Liver (tissue), 9 donors: ENCODE results near the gene ASIC1. TPM values are rescaled to one million over a fixed set of nuclear protein-coding genes. Genes with fewer than 3 reads are reported as not detected.

Source experiments
- DNase-seq: peaks from one replicate; pipeline ENCODE4 v3.0.0-alpha.2; 2017; ENCODE audit warnings: low spot score
- H3K27ac ChIP-seq, 2 donors: one replicate each; pipeline ENCODE4 v1.7.0; 2013; ENCODE audit warnings: inconsistent platforms in 2 of 2, low read length in 2 of 2, control low read depth in 1 of 2, low read depth in 1 of 2, mild to moderate bottlenecking in 1 of 2
- H3K27me3 ChIP-seq, 4 donors: one replicate each; pipeline versions ENCODE4 v1.6.1 to v1.7.0; 2013; ENCODE audit warnings: low read length in 3 of 4, inconsistent platforms in 1 of 4, mild to moderate bottlenecking in 1 of 4, moderate library complexity in 1 of 4; ENCODE audit not compliant: control insufficient read depth in 4 of 4, insufficient read depth in 4 of 4
- H3K36me3 ChIP-seq, 4 donors: one replicate each; pipeline versions ENCODE4 v1.6.1 to v1.7.0; 2013; ENCODE audit warnings: low read length in 3 of 4, mild to moderate bottlenecking in 3 of 4, low read depth in 1 of 4, moderate library complexity in 1 of 4; ENCODE audit not compliant: control insufficient read depth in 4 of 4, insufficient read depth in 3 of 4
- H3K4me1 ChIP-seq, 4 donors: one replicate each; pipeline versions ENCODE4 v1.6.1 to v1.7.0; 2013; ENCODE audit warnings: low read length in 3 of 4, mild to moderate bottlenecking in 3 of 4, moderate library complexity in 1 of 4; ENCODE audit not compliant: control insufficient read depth in 4 of 4, insufficient read depth in 4 of 4
- H3K4me3 ChIP-seq, 3 donors: one replicate each; pipeline versions ENCODE4 v1.6.1 to v1.7.0; 2013; ENCODE audit warnings: low read length in 3 of 3, control low read depth in 1 of 3, low read depth in 1 of 3, mild to moderate bottlenecking in 1 of 3
- H3K9ac ChIP-seq, 2 donors: one replicate each; pipeline ENCODE4 v1.7.0; 2013; ENCODE audit warnings: low read length in 2 of 2, mild to moderate bottlenecking in 2 of 2, moderate library complexity in 2 of 2, control low read depth in 1 of 2, low read depth in 1 of 2
- H3K9me3 ChIP-seq, 4 donors: one replicate each; pipeline versions ENCODE4 v1.6.1 to v1.7.0; 2013; ENCODE audit warnings: low read length in 3 of 4; ENCODE audit not compliant: control insufficient read depth in 4 of 4
- EGR1 ChIP-seq, 2 donors: IDR thresholded peaks; 2 replicates each; pipeline ENCODE4 v1.6.1; 2016 to 2018; ENCODE audit warnings: antibody characterized with exemption in 2 of 2, low read depth in 2 of 2
- FOXA1 ChIP-seq: IDR thresholded peaks from 2 replicates; pipeline ENCODE4 v1.6.1; 2016; ENCODE audit warnings: antibody characterized with exemption
- FOXA2 ChIP-seq: IDR thresholded peaks from 2 replicates; pipeline ENCODE4 v1.6.1; 2016; ENCODE audit warnings: antibody characterized with exemption
- GABPA ChIP-seq, 2 donors: IDR thresholded peaks in 1 of 2; conservative IDR thresholded peaks in 1 of 2; 2 replicates each; pipeline ENCODE4 v1.6.1; 2016; ENCODE audit warnings: antibody characterized with exemption in 2 of 2, mild to moderate bottlenecking in 1 of 2, moderate library complexity in 1 of 2
- HNF4A ChIP-seq, 2 donors: conservative IDR thresholded peaks; 2 replicates each; pipeline ENCODE4 v1.6.1; 2016; ENCODE audit warnings: antibody characterized with exemption in 2 of 2, mild to moderate bottlenecking in 2 of 2
- HNF4G ChIP-seq: IDR thresholded peaks from 2 replicates; pipeline ENCODE4 v1.6.1; 2016; ENCODE audit warnings: antibody characterized with exemption
- JUND ChIP-seq, 2 donors: IDR thresholded peaks; 2 replicates each; pipeline ENCODE4 v1.6.1; 2016; ENCODE audit warnings: antibody characterized with exemption in 2 of 2
- NR2F2 ChIP-seq: IDR thresholded peaks from 2 replicates; pipeline ENCODE4 v1.6.1; 2016; ENCODE audit warnings: antibody characterized with exemption
- RAD21 ChIP-seq, 2 donors: IDR thresholded peaks; 2 replicates each; pipeline ENCODE4 v1.6.1; 2016; ENCODE audit warnings: antibody characterized with exemption in 2 of 2, mild to moderate bottlenecking in 2 of 2
- RXRA ChIP-seq, 2 donors: IDR thresholded peaks; 2 replicates each; pipeline ENCODE4 v1.6.1; 2017 to 2018; ENCODE audit warnings: antibody characterized with exemption in 2 of 2, mild to moderate bottlenecking in 1 of 2
- SP1 ChIP-seq: IDR thresholded peaks from 2 replicates; pipeline ENCODE4 v1.6.1; 2018; ENCODE audit warnings: antibody characterized with exemption, mild to moderate bottlenecking
- TAF1 ChIP-seq: conservative IDR thresholded peaks from 2 replicates; pipeline ENCODE4 v1.6.1; 2016; ENCODE audit warnings: antibody characterized with exemption, mild to moderate bottlenecking
- YY1 ChIP-seq: IDR thresholded peaks from 2 replicates; pipeline ENCODE4 v1.6.1; 2016; ENCODE audit warnings: antibody characterized with exemption, mild to moderate bottlenecking
- WGBS: extraction: QIAGEN DNeasy Blood & Tissue Kit; methylation state at CpG from one replicate; pipeline ENCODE4 v1.1.7; 2013; 5-methylcytosine and 5-hydroxymethylcytosine counted together
- polyA plus RNA-seq, 2 donors: library from polyadenylated mRNA; stranded (reverse) in 1 of 2; unstranded in 1 of 2; fragments of 200-250 nt in 1 of 2; fragments of >200 nt in 1 of 2; fragmentation: Nextera tagmentation in 1 of 2; extraction: Ambion mirVana in 1 of 2; gene quantifications; one replicate each; pipeline versions ENCODE4 v1.2.1 to v1.2.3, GENCODE V29; 2013 to 2015
- total RNA-seq, 2 donors: library from RNA; depleted of rRNA; stranded (reverse); fragments of >200 nt; gene quantifications; one replicate each; pipeline ENCODE4 v1.2.3, GENCODE V29; 2014
- TF ChIP-seq, protein P1 (sequence below): fragments of 150-350 bp; IDR thresholded peaks from 2 replicates; pipeline ENCODE4 v1.5.1; 2017; ENCODE audit warnings: improper control_type of control experiment, low read depth, low read length; ENCODE audit not compliant: missing input control
- TF ChIP-seq, protein P2 (sequence below): IDR thresholded peaks from 2 replicates; pipeline ENCODE4 v1.6.1; 2016; ENCODE audit warnings: antibody characterized with exemption
- TF ChIP-seq, protein P3 (sequence below): IDR thresholded peaks from 2 replicates; pipeline ENCODE4 v1.6.1; 2016; ENCODE audit warnings: antibody characterized with exemption, mild to moderate bottlenecking
- TF ChIP-seq, protein P4 (sequence below): IDR thresholded peaks from 2 replicates; pipeline ENCODE4 v1.6.1; 2016; ENCODE audit warnings: antibody characterized with exemption
- TF ChIP-seq, protein P5 (sequence below): IDR thresholded peaks from 2 replicates; pipeline ENCODE4 v1.6.1; 2016; ENCODE audit warnings: antibody characterized with exemption
- donor health status: healthy.
- donor health status: healthy.
- donor health status: healthy.
- donor health status: healthy.
- donor health status: healthy.

Gene ASIC1
- total and polyA plus RNA-seq, 4 donors = 0.05 to 0.08 (median 0.06) TPM; not detected in 1

DNA sequence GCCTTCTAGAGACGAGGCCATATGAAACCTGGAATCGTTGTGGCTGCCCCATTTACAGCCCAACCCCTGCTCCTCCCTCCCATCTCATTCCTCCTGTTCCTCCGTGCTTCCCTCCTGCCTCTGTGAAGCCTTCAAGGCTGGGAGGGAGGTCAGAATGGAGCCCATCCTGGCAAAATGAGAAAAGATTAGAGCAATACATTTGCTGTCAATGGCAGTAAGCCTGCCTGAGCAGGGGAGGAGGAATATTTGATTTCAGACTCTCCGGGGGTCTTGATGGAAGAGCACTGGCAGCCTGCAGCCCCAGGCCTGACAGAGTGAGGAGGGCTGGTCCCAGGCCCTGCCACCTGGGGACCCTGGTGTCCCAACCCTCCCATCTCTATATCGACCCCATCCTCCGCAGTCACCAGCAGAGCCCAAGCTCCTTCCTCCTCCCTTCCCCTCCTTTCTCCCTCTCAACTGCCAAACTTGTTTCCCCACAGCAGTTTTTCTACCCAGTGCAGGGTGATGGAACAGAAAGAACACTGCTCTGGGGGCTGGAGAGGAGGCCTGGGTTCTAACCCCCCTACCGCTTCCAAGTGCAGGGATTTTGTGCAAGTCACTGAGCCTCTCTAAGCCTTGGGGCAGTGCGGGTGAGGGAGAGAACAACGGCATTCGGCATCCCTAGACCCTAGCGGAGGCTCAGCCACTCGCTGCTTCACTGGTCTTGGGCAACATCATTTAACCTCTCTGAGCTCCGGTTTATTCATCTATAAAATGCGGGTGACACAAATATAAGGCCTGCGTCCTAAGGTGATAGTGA, 16.1 kb upstream of the ASIC1 start:
- no peak overlapping the region for H3K9ac ChIP-seq
- DNase-seq = no peak
- TF ChIP-seq RXRA (IDR thresholded peaks at IDR 0.05) = no peak
- TF ChIP-seq HNF4A (conservative IDR thresholded peaks at IDR 0.05) = no peak
- no peak for TF ChIP-seq FOXA1
- no peak for TF ChIP-seq YY1
- TF ChIP-seq TAF1 = no peak
- no peak for TF ChIP-seq FOXA2
- no peak for TF ChIP-seq NR2F2
- TF ChIP-seq, protein P1, sequence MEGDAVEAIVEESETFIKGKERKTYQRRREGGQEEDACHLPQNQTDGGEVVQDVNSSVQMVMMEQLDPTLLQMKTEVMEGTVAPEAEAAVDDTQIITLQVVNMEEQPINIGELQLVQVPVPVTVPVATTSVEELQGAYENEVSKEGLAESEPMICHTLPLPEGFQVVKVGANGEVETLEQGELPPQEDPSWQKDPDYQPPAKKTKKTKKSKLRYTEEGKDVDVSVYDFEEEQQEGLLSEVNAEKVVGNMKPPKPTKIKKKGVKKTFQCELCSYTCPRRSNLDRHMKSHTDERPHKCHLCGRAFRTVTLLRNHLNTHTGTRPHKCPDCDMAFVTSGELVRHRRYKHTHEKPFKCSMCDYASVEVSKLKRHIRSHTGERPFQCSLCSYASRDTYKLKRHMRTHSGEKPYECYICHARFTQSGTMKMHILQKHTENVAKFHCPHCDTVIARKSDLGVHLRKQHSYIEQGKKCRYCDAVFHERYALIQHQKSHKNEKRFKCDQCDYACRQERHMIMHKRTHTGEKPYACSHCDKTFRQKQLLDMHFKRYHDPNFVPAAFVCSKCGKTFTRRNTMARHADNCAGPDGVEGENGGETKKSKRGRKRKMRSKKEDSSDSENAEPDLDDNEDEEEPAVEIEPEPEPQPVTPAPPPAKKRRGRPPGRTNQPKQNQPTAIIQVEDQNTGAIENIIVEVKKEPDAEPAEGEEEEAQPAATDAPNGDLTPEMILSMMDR = no peak
- TF ChIP-seq HNF4G = no peak
- TF ChIP-seq, protein P2, sequence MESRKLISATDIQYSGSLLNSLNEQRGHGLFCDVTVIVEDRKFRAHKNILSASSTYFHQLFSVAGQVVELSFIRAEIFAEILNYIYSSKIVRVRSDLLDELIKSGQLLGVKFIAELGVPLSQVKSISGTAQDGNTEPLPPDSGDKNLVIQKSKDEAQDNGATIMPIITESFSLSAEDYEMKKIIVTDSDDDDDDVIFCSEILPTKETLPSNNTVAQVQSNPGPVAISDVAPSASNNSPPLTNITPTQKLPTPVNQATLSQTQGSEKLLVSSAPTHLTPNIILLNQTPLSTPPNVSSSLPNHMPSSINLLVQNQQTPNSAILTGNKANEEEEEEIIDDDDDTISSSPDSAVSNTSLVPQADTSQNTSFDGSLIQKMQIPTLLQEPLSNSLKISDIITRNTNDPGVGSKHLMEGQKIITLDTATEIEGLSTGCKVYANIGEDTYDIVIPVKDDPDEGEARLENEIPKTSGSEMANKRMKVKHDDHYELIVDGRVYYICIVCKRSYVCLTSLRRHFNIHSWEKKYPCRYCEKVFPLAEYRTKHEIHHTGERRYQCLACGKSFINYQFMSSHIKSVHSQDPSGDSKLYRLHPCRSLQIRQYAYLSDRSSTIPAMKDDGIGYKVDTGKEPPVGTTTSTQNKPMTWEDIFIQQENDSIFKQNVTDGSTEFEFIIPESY = no peak
- TF ChIP-seq JUND (IDR thresholded peaks at IDR 0.05) = no peak
- TF ChIP-seq SP1 = no peak
- TF ChIP-seq EGR1 (IDR thresholded peaks at IDR 0.05; ENCODE audit: low read depth in 2 of 2) = no peak
- no peaks in the 10 kb centered on the region for H3K9me3 ChIP-seq
- H3K27me3 ChIP-seq = no peaks in the 10 kb centered on the region
- H3K36me3 ChIP-seq = no peaks in the 10 kb centered on the region
- WGBS = 86% methylated on average over 15 of the region's 15 CpGs
- H3K4me1 ChIP-seq = no peaks in the 10 kb centered on the region
- H3K4me3 ChIP-seq = no peak overlapping the region
- no peak overlapping the region for H3K27ac ChIP-seq

DNA sequence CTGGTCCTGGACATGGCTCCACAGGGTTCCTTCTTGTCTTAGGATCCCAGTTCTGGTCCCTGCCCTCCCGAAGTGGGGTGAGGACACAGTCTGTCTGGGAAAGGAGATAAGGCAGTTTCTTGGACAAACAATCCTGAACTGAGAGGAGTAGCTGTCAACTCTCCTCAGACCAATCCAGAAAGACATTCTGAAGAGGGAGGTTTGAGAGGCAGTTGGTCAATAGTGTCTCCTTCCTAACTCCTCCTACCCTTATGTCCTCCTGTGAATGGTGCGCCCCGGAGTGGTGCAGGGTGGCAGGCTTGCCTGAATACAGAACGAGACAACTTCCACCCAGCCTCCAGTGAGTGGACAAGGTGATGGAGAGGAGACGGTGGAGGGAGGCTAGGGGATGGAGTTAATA, 15.4 kb upstream of the ASIC1 start:
- no peaks in the 10 kb centered on the region for H3K9me3 ChIP-seq
- 79% methylated on average over 5 of the region's 5 CpGs for WGBS
- no peaks in the 10 kb centered on the region for H3K4me1 ChIP-seq
- TF ChIP-seq, protein P3, sequence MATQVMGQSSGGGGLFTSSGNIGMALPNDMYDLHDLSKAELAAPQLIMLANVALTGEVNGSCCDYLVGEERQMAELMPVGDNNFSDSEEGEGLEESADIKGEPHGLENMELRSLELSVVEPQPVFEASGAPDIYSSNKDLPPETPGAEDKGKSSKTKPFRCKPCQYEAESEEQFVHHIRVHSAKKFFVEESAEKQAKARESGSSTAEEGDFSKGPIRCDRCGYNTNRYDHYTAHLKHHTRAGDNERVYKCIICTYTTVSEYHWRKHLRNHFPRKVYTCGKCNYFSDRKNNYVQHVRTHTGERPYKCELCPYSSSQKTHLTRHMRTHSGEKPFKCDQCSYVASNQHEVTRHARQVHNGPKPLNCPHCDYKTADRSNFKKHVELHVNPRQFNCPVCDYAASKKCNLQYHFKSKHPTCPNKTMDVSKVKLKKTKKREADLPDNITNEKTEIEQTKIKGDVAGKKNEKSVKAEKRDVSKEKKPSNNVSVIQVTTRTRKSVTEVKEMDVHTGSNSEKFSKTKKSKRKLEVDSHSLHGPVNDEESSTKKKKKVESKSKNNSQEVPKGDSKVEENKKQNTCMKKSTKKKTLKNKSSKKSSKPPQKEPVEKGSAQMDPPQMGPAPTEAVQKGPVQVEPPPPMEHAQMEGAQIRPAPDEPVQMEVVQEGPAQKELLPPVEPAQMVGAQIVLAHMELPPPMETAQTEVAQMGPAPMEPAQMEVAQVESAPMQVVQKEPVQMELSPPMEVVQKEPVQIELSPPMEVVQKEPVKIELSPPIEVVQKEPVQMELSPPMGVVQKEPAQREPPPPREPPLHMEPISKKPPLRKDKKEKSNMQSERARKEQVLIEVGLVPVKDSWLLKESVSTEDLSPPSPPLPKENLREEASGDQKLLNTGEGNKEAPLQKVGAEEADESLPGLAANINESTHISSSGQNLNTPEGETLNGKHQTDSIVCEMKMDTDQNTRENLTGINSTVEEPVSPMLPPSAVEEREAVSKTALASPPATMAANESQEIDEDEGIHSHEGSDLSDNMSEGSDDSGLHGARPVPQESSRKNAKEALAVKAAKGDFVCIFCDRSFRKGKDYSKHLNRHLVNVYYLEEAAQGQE = no peak
- TF ChIP-seq, protein P4, sequence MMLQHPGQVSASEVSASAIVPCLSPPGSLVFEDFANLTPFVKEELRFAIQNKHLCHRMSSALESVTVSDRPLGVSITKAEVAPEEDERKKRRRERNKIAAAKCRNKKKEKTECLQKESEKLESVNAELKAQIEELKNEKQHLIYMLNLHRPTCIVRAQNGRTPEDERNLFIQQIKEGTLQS = no peak
- TF ChIP-seq SP1 (no peak), HNF4A (conservative IDR thresholded peaks at IDR 0.05) (no peak), YY1 (no peak), FOXA1 (no peak), JUND (IDR thresholded peaks at IDR 0.05) (no peak), EGR1 (IDR thresholded peaks at IDR 0.05; ENCODE audit: low read depth in 2 of 2) (no peak), HNF4G (no peak), FOXA2 (no peak), GABPA (IDR thresholded peaks at IDR 0.05 in 1 of 2, conservative IDR thresholded peaks at IDR 0.05 in 1 of 2) (no peak), RAD21 (IDR thresholded peaks at IDR 0.05) (no peak), NR2F2 (no peak), TAF1 (no peak), RXRA (IDR thresholded peaks at IDR 0.05) (no peak)
- TF ChIP-seq, protein P2 = no peak
- TF ChIP-seq, protein P1 = no peak
- TF ChIP-seq, protein P5, sequence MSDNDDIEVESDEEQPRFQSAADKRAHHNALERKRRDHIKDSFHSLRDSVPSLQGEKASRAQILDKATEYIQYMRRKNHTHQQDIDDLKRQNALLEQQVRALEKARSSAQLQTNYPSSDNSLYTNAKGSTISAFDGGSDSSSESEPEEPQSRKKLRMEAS = no peak
- no peak overlapping the region for H3K27ac ChIP-seq
- H3K9ac ChIP-seq = no peak overlapping the region
- H3K27me3 ChIP-seq = no peaks in the 10 kb centered on the region
- no peaks in the 10 kb centered on the region for H3K36me3 ChIP-seq
- no peak overlapping the region for H3K4me3 ChIP-seq
- no peak for DNase-seq
